ENCODE measurements around the gene ERBB4. TPM values are rescaled to one million over a fixed set of nuclear protein-coding genes. Genes with fewer than 3 reads are reported as not detected.

ERBB4 gene
- total RNA-seq, 1 experiment from 2014 or later, result 2.9 TPM

GRCh38 chr2:212454149-212454548, 84.5 kb downstream of the ERBB4 start:
- no peak for DNase-seq
- no TSS peak for BruUV-seq (replicated peaks)
- Mint-ChIP-seq H3K36me3 (ENCODE audit: insufficient read depth, unreplicated experiment) (no peaks in the 10 kb centered on the region), H3K4me3 (ENCODE audit: low read depth, unreplicated experiment) (no peak overlapping the region), H3K9me3 (ENCODE audit: low read depth, unreplicated experiment) (peaks cover 4% of the 10 kb centered on the region), H3K4me1 (ENCODE audit: low read depth, unreplicated experiment) (peaks cover 23% of the 10 kb centered on the region), H3K27me3 (ENCODE audit: unreplicated experiment) (no peaks in the 10 kb centered on the region), H3K27ac (ENCODE audit: unreplicated experiment) (no peak overlapping the region)
- intact Hi-C loops (cut with micrococcal nuclease; ENCODE audit: unreplicated experiment), result loop anchor here (5.0 kb wide), 1 partner anchor 63 kb away; no protein-coding TSS in a partner anchor
- TF ChIP-seq, protein P1, sequence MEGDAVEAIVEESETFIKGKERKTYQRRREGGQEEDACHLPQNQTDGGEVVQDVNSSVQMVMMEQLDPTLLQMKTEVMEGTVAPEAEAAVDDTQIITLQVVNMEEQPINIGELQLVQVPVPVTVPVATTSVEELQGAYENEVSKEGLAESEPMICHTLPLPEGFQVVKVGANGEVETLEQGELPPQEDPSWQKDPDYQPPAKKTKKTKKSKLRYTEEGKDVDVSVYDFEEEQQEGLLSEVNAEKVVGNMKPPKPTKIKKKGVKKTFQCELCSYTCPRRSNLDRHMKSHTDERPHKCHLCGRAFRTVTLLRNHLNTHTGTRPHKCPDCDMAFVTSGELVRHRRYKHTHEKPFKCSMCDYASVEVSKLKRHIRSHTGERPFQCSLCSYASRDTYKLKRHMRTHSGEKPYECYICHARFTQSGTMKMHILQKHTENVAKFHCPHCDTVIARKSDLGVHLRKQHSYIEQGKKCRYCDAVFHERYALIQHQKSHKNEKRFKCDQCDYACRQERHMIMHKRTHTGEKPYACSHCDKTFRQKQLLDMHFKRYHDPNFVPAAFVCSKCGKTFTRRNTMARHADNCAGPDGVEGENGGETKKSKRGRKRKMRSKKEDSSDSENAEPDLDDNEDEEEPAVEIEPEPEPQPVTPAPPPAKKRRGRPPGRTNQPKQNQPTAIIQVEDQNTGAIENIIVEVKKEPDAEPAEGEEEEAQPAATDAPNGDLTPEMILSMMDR (IDR thresholded peaks at IDR 0.05; ENCODE audit: unreplicated experiment), result no peak
- CTCF ChIA-PET, result interaction anchor here (0.7 kb wide), 1 partner anchor 27 kb away, joined by 4 read pairs; no protein-coding TSS in a partner anchor

GRCh38 chr2:212451786-212452231, 86.8 kb downstream of the ERBB4 start:
- Mint-ChIP-seq H3K27ac (ENCODE audit: unreplicated experiment) (peak overlapping the region; percentile 73), H3K27me3 (ENCODE audit: unreplicated experiment) (no peaks in the 10 kb centered on the region), H3K9me3 (ENCODE audit: low read depth, unreplicated experiment) (no peaks in the 10 kb centered on the region), H3K36me3 (ENCODE audit: insufficient read depth, unreplicated experiment) (no peaks in the 10 kb centered on the region), H3K4me1 (ENCODE audit: low read depth, unreplicated experiment) (peaks cover 39% of the 10 kb centered on the region), H3K4me3 (ENCODE audit: low read depth, unreplicated experiment) (peak overlapping the region; percentile 14)
- no TSS peak for BruUV-seq (replicated peaks)
- intact Hi-C loops (cut with micrococcal nuclease; ENCODE audit: unreplicated experiment), result loop anchor here (5.0 kb wide), 1 partner anchor 65 kb away; no protein-coding TSS in a partner anchor
- CTCF ChIA-PET, result interaction anchor here (0.7 to 0.8 kb wide), 3 partner anchors 13 to 1715 kb away, joined by 4 read pairs; no protein-coding TSS in a partner anchor
- DNase-seq, result peak; percentile 62
- TF ChIP-seq, protein P1 (IDR thresholded peaks at IDR 0.05; ENCODE audit: unreplicated experiment), result no peak

GRCh38 chr2:212448698-212449097, 89.9 kb downstream of the ERBB4 start:
- DNase-seq, result no peak
- no peak overlapping the region for H3K4me3 Mint-ChIP-seq (ENCODE audit: low read depth, unreplicated experiment)
- H3K27ac Mint-ChIP-seq (ENCODE audit: unreplicated experiment), result peak overlapping the region; percentile 39
- peaks cover 2% of the 10 kb centered on the region for H3K9me3 Mint-ChIP-seq (ENCODE audit: low read depth, unreplicated experiment)
- H3K36me3 Mint-ChIP-seq (ENCODE audit: insufficient read depth, unreplicated experiment), result no peaks in the 10 kb centered on the region
- BruUV-seq (replicated peaks), result no TSS peak
- H3K4me1 Mint-ChIP-seq (ENCODE audit: low read depth, unreplicated experiment), result peaks cover 39% of the 10 kb centered on the region
- TF ChIP-seq, protein P1 (IDR thresholded peaks at IDR 0.05; ENCODE audit: unreplicated experiment), result no peak
- intact Hi-C loops (cut with micrococcal nuclease; ENCODE audit: unreplicated experiment), result no loop called here
- H3K27me3 Mint-ChIP-seq (ENCODE audit: unreplicated experiment), result no peaks in the 10 kb centered on the region
- CTCF ChIA-PET, result interaction anchor here (0.7 kb wide), 1 partner anchor 790 kb away, joined by 3 read pairs; no protein-coding TSS in a partner anchor

- H3K4me3 Mint-ChIP-seq (ENCODE audit: low read depth, unreplicated experiment), result no peak overlapping the region
- H3K4me1 Mint-ChIP-seq (ENCODE audit: low read depth, unreplicated experiment), result no peaks in the 10 kb centered on the region
- no TSS peak for BruUV-seq (replicated peaks)
- TF ChIP-seq, protein P1 (IDR thresholded peaks at IDR 0.05; ENCODE audit: unreplicated experiment), result no peak
- no peak for DNase-seq
- no peaks in the 10 kb centered on the region for H3K36me3 Mint-ChIP-seq (ENCODE audit: insufficient read depth, unreplicated experiment)
- CTCF ChIA-PET, result no interaction called here
- intact Hi-C loops (cut with micrococcal nuclease; ENCODE audit: unreplicated experiment), result no loop called here
- no peak overlapping the region for H3K27ac Mint-ChIP-seq (ENCODE audit: unreplicated experiment)
- peaks cover 5% of the 10 kb centered on the region for H3K9me3 Mint-ChIP-seq (ENCODE audit: low read depth, unreplicated experiment)
- H3K27me3 Mint-ChIP-seq (ENCODE audit: unreplicated experiment), result no peaks in the 10 kb centered on the region
Observed at GRCh38 chr2:212441821-212442220, 96.8 kb downstream of the ERBB4 start.

Data from Calu3 (cell line).